Stimulated activated CD4-positive, alpha-beta T cell treated with anti-CD3 and anti-CD28 coated beads, Interleukin-2, amount 100 ng/mL, for 24 hours (primary cell): ENCODE data around the gene USP40.

Source experiments
- DNase-seq, 2 donors: peaks; one replicate each; pipeline ENCODE4 v3.0.0-alpha.2; 2020

The USP40 gene

GRCh38 chr2:233495503-233496496 is 70.8 kb downstream of the USP40 start:
- DNase-seq: no peak

- DNase-seq: no peak
These were observed 73.8 kb downstream of the USP40 start for GRCh38 chr2:233492751-233493150.

DNA sequence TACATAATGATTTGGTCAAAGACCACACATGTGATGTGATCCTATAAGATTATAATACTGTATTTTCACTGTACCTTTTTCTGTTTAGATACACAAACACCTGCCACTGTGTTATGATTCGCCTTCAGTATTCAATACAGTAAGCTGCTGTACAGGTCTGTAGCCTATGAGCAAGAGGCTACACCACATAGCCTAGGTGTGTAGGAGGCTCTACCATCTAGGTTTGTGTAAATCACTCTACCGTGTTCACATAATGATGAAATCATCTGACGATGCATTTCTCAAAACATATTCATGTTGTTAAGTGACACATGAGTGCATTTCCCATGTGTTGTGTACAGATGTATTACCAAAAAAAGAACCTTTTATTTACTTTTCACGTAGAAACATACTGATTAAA is 74.5 kb downstream of the USP40 start:
- DNase-seq: no peak

- DNase-seq: no peak
These were observed 75.3 kb downstream of the USP40 start for GRCh38 chr2:233491326-233491725.

DNA sequence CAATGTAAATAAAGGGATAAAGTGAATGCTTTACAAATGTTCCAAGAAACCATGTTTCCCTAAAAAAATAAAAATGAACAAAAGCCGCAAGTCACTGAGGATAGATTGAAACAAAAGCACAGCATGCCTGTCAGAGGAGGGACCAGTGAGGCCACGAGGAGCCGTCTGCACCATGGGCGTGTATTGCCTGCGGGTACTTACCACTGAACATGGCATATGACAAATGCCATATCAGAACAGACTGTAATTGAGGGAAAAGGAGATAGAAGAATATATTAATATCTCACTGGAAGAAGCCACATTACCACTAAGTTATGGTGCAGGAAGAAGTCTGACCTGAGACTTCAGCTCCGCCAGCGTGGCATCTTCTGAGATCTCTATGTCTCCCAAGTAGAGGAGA is 75.8 kb downstream of the USP40 start:
- DNase-seq: no peak

- no peak for DNase-seq
These were observed 76.9 kb downstream of the USP40 start for GRCh38 chr2:233489666-233490065.

- DNase-seq: no peak
These were observed 77.4 kb downstream of the USP40 start for GRCh38 chr2:233489143-233489542.

- no peak for DNase-seq
These were observed 78.7 kb downstream of the USP40 start for GRCh38 chr2:233487748-233488345.

DNA sequence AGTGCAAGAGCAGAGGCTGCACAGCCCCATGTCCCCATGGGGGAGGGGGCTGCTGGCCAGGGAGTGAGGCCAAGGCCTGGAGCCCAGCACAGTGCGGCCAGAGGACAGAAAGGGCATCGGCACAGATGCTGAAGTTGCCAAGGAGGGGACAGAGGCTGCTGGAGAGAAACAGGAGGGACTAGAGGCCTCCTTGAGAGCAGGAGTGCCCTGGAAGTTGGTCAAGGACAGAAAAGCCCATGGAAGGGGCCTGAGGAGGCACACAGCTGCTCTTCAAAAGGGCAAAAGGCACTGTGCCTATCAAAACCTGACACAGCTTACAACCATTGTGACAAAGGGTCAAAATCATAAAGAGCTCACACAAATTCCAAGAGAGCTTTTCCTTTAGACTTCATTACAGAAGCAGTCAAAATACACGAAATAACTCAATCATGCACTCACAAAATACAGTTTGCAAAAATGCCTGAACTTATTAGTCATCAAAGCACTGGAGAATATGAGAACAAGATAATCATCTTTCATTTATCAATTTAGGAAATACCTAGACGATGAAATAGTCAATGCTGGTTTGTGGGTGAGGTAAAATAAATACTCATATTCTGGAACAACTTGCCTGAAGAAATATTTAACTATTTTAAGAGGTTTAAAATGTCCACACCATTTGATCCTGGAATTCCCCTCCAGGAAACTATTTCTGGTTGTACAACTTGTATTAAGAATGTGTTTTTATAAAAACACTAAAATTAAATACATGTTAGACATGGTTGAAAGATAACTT is 79.6 kb downstream of the USP40 start:
- no peak for DNase-seq

GRCh38 chr2:233486357-233486756 is 80.2 kb downstream of the USP40 start:
- DNase-seq: no peak

- DNase-seq: no peak
These were observed 80.9 kb downstream of the USP40 start for GRCh38 chr2:233485726-233486125.

GRCh38 chr2:233482616-233483015 is 84.0 kb downstream of the USP40 start:
- no peak for DNase-seq

GRCh38 chr2:233481368-233482142 is 85.0 kb downstream of the USP40 start:
- no peak for DNase-seq

GRCh38 chr2:233480490-233481202 is 85.9 kb downstream of the USP40 start:
- no peak for DNase-seq

DNA sequence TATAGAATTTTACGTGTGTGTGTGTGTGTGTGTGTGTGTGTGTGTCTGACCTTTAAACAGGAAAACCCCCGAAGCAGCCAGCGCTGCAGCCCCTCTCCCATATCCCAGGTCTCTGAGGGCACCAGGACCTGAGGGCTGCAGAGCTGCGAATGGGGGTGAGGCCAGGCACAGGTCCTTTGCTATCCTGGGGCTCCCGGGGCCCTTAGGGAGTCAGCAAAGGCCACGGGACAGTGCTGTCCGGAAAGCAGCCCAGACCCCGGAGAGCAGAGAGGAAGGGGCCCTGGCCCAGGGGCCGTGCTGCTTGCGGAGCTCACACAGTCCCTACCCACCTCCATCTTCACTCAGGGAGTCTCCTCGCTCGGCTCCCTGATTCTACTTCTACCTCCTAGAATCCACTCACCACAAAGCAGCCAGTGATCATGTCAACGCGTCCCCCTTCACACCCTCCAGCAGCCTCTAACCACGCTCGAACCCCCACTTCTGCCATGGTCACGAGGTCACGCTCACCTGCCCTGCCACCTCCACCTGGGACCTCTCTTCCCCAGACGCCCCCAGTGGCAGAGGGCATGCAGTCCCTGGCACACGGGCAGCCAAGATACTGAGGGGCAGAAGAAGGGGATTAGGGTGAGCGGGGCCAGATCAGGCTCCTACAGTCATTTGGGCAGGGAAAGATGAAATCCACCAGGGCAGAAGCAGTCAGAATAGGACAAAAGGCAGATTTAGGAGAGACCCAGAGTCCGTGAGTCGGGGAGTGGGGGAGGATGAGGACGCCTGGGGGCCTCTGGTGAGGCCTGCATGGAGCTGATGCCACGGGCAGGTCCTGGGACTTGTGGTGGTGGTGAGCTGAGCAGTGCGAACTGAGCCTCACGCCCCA is 86.7 kb downstream of the USP40 start:
- DNase-seq: no peak

- DNase-seq: no peak
These were observed 88.8 kb downstream of the USP40 start for GRCh38 chr2:233477548-233478433.

GRCh38 chr2:233476651-233477547 is 89.7 kb downstream of the USP40 start:
- DNase-seq: no peak

- DNase-seq: no peak
These were observed 90.5 kb downstream of the USP40 start for GRCh38 chr2:233476063-233476410.
